ENCODE results near the gene PSMB1.
"Not testable (repeated sequence)": the region's sequence is repeated elsewhere in the genome, so short reads cannot be mapped to it uniquely, and the experiment has no call there.

Gene PSMB1

GRCh38 chr6:170533792-170534191, 19.3 kb downstream of the PSMB1 start:
- Histone ChIP-seq H3K36me3 (ENCODE audit: insufficient read depth, low read length) (peaks cover 65% of the 10 kb centered on the region), H3F3A (ENCODE audit: insufficient read depth, low read length) (no peaks in the 10 kb centered on the region), H3K4me2 (ENCODE audit: low read length) (no peak overlapping the region), H2AFZ (ENCODE audit: low read length) (no peak overlapping the region), H4K20me1 (ENCODE audit: insufficient read depth, low read length) (no peaks in the 10 kb centered on the region), H3K4me3 (ENCODE audit: low read depth, low read length, poor library complexity, severe bottlenecking) (no peak overlapping the region), H3K4me1 (ENCODE audit: insufficient read depth, low read length, severe bottlenecking) (no peaks in the 10 kb centered on the region), H3K79me2 (ENCODE audit: insufficient read depth, low read length) (no peaks in the 10 kb centered on the region), H3K27me3 (ENCODE audit: insufficient read depth, low read length) (no peaks in the 10 kb centered on the region), H3K27ac (ENCODE audit: low read depth, low read length, poor library complexity, severe bottlenecking) (no peak overlapping the region), H3K9me2 (ENCODE audit: low read depth, low read length) (no peaks in the 10 kb centered on the region), H3K9me3 (ENCODE audit: low read length) (no peaks in the 10 kb centered on the region), H3K9ac (ENCODE audit: low read length) (no peak overlapping the region)
- TF ChIP-seq EZH2 (IDR thresholded peaks at IDR 0.05; ENCODE audit: borderline replicate concordance, low read length) = no peak
- no peak for TF ChIP-seq CTCF (IDR thresholded peaks at IDR 0.05; ENCODE audit: low read length)

- Histone ChIP-seq H3K4me2 (ENCODE audit: low read length) (no peak overlapping the region), H4K20me1 (ENCODE audit: insufficient read depth, low read length) (no peaks in the 10 kb centered on the region), H3K9me2 (ENCODE audit: low read depth, low read length) (no peaks in the 10 kb centered on the region), H3K4me1 (ENCODE audit: insufficient read depth, low read length, severe bottlenecking) (no peaks in the 10 kb centered on the region), H3K27me3 (ENCODE audit: insufficient read depth, low read length) (no peaks in the 10 kb centered on the region), H2AFZ (ENCODE audit: low read length) (no peak overlapping the region), H3K4me3 (ENCODE audit: low read depth, low read length, poor library complexity, severe bottlenecking) (no peak overlapping the region), H3K79me2 (ENCODE audit: insufficient read depth, low read length) (no peaks in the 10 kb centered on the region), H3K36me3 (ENCODE audit: insufficient read depth, low read length) (peaks cover 57% of the 10 kb centered on the region), H3K27ac (ENCODE audit: low read depth, low read length, poor library complexity, severe bottlenecking) (no peak overlapping the region), H3F3A (ENCODE audit: insufficient read depth, low read length) (no peaks in the 10 kb centered on the region), H3K9ac (ENCODE audit: low read length) (no peak overlapping the region), H3K9me3 (ENCODE audit: low read length) (no peaks in the 10 kb centered on the region)
- TF ChIP-seq CTCF (IDR thresholded peaks at IDR 0.05; ENCODE audit: low read length) (no peak), EZH2 (IDR thresholded peaks at IDR 0.05; ENCODE audit: borderline replicate concordance, low read length) (no peak)
Measured at GRCh38 chr6:170532867-170533488, 20.1 kb downstream of the PSMB1 start.

- H3K27me3 ChIP-seq (ENCODE audit: insufficient read depth, low read length) = no peaks in the 10 kb centered on the region
- TF ChIP-seq CTCF (IDR thresholded peaks at IDR 0.05; ENCODE audit: low read length) (peak; percentile 84), EZH2 (IDR thresholded peaks at IDR 0.05; ENCODE audit: borderline replicate concordance, low read length) (no peak)
- no peak overlapping the region for H3K27ac ChIP-seq (ENCODE audit: low read depth, low read length, poor library complexity, severe bottlenecking)
Measured at GRCh38 chr6:170529839-170530469, 23.2 kb downstream of the PSMB1 start.

GRCh38 chr6:170527995-170528394, 25.1 kb downstream of the PSMB1 start:
- not testable (repeated sequence) for H3K79me2 ChIP-seq (ENCODE audit: insufficient read depth, low read length)

More at GRCh38 chr6:170529839-170530469, 23.2 kb downstream of the PSMB1 start:
- H3K79me2 ChIP-seq (ENCODE audit: insufficient read depth, low read length) = no peaks in the 10 kb centered on the region
- H3K9ac ChIP-seq (ENCODE audit: low read length) = no peak overlapping the region
- peaks cover 27% of the 10 kb centered on the region for H3K36me3 ChIP-seq (ENCODE audit: insufficient read depth, low read length)
- H3K4me3 ChIP-seq (ENCODE audit: low read depth, low read length, poor library complexity, severe bottlenecking) = no peak overlapping the region
- H3F3A ChIP-seq (ENCODE audit: insufficient read depth, low read length) = no peaks in the 10 kb centered on the region
- no peak overlapping the region for H3K4me2 ChIP-seq (ENCODE audit: low read length)
- H4K20me1 ChIP-seq (ENCODE audit: insufficient read depth, low read length) = no peaks in the 10 kb centered on the region
- no peaks in the 10 kb centered on the region for H3K9me3 ChIP-seq (ENCODE audit: low read length)
- H3K4me1 ChIP-seq (ENCODE audit: insufficient read depth, low read length, severe bottlenecking) = no peaks in the 10 kb centered on the region
- no peak overlapping the region for H2AFZ ChIP-seq (ENCODE audit: low read length)
- H3K9me2 ChIP-seq (ENCODE audit: low read depth, low read length) = no peaks in the 10 kb centered on the region

More at GRCh38 chr6:170527995-170528394, 25.1 kb downstream of the PSMB1 start:
- not testable (repeated sequence) for H3K27ac ChIP-seq (ENCODE audit: low read depth, low read length, poor library complexity, severe bottlenecking); H3F3A ChIP-seq (ENCODE audit: insufficient read depth, low read length); H2AFZ ChIP-seq (ENCODE audit: low read length); H3K9me2 ChIP-seq (ENCODE audit: low read depth, low read length); H3K4me1 ChIP-seq (ENCODE audit: insufficient read depth, low read length, severe bottlenecking); H3K27me3 ChIP-seq (ENCODE audit: insufficient read depth, low read length); H3K4me2 ChIP-seq (ENCODE audit: low read length); H3K36me3 ChIP-seq (ENCODE audit: insufficient read depth, low read length); H4K20me1 ChIP-seq (ENCODE audit: insufficient read depth, low read length); H3K4me3 ChIP-seq (ENCODE audit: low read depth, low read length, poor library complexity, severe bottlenecking); H3K9me3 ChIP-seq (ENCODE audit: low read length); H3K9ac ChIP-seq (ENCODE audit: low read length)

All from OCI-LY1 (cell line).